HG02610 (cell line): ENCODE measurements around the gene BRD3.

ENCODE experiments used
- ATAC-seq: cut with Tn5 transposase; IDR thresholded peaks from one replicate; pipeline ENCODE4 v1.9.1; 2021; ENCODE audit warnings: mild to moderate bottlenecking, moderate library complexity; ENCODE audit not compliant: unreplicated experiment

The BRD3 gene

DNA sequence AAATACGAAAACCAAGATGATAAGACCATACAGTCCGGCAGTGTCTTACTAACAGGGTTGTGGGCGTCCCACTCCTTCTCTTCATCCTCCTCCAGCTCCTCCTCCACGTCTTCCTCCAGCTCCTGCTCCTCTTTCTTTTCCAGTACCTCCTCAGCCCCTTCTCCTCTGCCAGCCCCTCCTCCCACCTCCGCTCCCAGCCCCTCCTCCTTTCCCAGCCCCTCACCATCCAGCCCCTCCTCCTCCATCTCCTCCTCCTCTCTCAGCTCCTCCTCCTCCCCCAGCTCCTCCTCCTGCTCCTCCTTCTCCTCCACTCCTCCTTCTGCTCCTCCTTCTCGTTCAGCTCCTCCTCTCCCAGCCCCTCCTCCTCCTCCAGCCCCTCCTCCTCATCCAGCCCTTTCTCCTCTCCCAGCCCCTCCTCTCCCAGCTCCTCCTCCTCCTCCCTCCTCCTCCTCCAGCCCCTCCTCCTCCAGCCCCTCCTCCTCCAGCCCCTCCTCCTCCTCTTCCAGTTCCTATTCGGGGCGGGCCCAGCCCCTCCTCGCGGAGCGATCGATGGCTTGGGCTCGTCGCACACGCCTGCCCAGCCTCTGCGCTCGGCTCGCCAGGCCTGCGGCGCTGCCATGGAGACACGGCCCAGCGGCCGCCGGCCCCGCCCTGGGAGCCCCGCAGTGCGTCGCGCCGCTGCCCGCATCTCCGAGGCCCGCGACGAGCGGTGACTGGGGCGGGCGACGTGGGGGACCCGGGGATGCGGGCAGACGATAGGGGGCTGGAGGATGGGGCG lies 42.8 kb downstream of the BRD3 start, which contains the start of gene BRD3OS:
TSS of gene BRD3OS (plus strand) at position 654 of the 778 bp plus-strand sequence. CDS start 1,267 bp downstream, outside the sequence.
- peak; percentile 80 for ATAC-seq

DNA sequence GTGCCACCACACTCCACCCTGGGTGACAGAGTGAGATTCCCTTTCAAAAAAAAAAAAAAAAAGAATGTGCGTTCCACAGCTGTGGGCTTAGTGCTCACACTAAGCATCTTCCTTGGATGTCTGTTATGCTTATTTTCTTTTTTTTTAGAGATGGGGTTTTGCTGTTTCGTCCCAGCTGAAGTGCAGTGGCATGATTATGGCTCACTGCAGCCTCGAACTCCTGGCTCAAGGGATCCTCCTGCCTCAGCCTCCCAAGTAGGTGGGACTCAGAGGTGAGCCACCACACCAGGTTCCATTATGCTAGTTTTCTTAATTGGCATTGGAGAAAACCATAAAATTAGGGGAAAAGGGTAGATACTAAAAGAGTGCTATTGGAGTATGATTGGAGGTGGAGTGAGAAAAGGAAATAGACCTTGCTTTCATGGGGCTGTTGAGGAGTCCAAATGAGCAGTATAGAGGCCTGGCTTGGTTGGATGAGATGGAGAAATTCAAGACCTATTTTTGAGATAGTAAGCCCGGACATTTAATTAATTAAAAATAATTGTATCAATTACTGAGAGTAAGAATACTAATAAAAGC lies 43.5 kb downstream of the BRD3 start:
- ATAC-seq: no peak

DNA sequence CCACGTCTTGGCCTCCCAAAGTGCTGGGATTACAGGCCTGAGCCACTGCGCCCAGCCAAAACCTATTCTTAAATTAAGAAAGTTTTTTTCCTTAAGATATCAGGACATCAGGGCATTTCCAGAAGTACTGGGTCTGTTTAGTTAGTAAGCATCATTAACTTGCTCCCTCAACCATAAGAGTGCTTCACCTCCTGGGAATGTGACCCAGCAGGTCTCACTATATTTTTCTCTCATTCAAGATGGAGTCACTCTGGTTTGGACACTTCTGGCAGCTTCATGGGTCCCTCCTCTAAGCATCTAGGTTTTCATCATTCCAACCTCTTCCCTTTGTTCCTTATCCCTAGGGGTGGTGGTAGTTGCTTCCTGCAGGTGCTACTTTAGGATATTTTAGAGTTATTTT lies 52.9 kb downstream of the BRD3 start:
- no peak for ATAC-seq

DNA sequence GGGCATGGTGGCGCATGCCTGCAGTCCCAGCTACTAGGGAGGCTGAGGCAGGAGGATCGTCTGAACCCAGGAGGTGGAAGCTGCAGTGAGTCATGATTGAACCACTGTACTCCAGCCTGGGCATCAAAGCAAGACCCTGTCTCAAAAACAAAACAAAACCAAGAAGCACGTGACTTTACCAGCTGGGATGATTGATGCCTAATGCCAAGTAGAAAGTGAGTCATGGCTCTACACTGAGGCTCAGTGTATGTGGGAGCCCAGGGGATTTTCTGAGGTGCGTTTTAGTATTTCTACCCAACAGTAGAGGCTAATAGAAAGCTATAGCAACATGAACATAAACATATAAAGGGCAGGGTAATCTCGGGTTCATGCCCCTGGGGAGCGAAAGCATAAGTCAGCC lies 56.4 kb downstream of the BRD3 start:
- ATAC-seq: no peak

DNA sequence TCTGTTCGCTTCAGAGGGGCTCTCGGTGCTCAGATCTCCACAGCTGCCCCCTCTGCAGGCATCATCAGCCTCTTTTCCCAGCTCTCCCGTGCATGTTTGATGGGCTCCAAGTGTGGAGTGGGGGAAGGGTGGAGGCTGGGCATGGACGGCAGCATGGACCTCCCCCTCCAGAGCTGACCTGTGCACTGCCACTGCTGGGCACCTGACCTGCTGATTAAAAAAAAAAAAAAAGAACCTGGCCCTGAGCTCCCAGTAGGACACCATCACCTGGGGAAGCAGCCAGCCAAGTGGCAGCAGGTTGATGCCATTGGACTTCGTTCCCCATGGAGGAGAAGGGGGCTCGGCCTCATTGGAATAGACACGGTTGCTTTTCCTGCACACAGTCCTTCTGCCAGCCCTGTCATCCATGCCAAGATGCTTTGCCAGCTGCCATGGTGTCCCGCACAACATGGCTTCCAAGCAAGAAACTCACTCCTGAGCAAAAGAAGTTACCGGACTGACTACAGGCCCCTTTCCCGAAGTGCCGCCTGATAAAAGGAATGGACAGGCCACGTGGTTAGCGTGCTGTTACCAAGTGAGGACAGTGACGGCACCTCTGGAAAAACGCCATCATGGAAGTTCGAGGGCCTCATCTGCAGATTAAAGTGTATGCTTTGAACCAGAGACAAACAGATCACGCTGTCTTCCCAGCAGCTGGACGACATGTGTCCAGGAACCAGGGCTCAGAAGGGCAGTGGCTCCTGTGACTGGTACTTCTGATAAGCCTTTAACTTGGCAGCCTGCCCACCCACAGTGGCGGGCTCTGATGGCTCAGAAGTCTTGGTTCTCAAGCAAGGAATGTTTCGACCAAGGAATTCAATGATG lies 57.3 kb downstream of the BRD3 start:
- no peak for ATAC-seq

DNA sequence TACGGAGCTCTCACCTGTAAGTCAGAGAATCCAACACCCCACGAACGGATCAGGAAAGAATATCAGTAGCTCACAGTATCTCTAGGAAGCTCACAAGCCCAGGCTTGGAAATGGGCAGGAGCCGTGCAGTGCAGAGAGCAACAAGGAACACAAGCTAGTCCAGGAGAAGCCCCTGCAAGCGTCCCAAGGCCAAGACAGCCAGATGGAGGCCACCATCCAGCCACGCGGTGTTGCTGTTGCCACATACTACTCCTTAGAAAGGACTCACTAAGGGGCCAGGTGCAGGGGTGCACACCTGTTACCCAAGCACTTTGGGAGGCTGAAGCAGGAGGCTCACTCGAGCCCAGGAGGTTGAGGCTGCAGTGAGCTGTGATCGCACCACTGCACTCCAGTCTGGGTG lies 60.3 kb downstream of the BRD3 start:
- ATAC-seq: no peak

DNA sequence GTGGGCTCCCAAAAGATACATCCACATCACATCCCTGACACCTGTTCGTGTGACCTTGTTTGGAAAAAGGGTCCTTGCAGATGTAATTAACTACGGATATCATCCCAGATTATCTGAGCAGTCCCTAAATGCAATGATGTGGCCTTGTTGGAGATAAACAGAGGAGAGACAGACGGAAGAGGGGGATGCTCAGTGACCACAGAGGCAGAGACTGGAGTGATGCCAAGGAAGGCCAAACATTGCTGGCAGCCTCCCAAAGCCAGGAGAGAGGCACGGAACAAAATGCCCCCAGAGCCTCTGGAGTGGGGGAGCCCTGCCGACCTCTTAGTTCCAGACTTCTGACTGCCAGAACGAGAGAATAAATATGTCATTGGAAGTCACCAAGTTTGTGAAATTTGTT lies 60.7 kb downstream of the BRD3 start:
- ATAC-seq: no peak

DNA sequence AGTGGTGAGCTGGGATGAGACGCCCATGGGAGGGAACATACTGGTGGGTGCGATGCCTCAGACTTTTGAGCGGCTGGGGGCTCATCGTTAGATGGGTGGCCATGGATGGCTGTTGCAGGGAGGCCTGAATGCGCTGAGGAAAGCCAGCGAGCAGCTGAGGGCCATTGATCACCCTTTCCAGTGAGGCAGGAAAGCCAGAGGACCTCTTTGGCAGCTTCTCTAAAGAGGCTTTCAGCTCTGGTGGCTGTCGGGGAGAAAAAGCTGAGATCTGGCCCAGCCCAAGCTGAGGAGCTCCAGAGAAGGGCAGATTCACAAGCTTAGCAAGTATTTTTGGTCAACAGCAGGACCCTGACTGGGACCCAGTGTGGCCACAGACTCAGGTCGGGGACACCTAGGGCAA lies 62.4 kb downstream of the BRD3 start:
- no peak for ATAC-seq

DNA sequence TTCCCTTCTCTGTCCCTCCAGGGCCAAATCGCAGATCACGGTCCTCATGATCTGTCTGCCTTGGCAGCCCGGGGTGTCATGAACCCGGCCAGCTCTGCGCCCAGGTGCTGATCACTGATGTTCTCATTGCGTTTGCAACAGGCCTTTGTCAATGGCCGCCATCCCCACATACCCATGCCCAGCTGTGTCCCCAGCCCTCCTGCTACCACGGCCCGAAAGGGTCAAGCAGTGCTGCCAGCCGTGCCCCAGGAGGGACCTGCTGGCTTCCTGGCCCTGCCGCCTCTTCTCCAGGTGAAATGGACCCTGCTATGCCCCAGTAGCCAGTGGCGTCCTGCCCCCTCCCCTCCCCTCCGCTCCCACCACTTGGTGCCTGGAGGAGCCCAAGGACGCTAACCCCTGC lies 62.9 kb downstream of the BRD3 start:
- ATAC-seq: no peak

DNA sequence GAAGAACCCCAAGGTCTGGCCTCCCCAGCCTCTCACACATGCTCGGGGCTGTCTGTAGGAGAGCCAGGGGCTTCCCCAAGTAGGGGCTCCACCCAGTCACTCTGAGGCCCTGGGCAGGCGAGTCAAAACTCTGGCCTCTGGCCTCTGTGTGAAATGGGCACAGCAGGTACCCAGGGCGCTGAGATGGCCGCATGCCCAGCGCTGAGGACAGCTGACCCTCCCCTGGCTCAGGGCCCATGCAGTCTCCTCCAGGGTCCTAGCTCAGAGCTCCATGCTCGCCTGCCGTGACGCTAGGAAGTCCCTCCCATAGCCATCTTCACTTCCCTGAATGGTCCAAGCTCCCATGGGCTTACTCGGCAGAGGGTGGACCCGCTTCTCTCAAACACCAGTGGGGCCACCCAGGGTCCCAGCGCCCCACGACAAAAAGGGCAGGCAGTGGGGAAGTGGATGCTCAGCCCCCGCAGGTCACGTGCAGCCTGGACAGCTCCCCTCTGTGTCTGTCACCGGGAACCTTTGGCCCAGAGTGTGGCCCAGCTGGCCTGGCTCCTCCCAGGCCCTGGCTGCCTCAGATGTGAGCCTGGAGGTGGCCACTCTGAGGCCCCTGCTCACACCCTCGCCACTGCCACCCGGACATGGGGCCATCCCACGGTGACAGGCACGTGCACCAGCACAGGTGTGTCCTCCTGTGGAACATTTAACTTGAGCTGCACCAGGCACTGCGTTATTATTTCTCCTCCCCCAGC lies 63.5 kb downstream of the BRD3 start:
- no peak for ATAC-seq

DNA sequence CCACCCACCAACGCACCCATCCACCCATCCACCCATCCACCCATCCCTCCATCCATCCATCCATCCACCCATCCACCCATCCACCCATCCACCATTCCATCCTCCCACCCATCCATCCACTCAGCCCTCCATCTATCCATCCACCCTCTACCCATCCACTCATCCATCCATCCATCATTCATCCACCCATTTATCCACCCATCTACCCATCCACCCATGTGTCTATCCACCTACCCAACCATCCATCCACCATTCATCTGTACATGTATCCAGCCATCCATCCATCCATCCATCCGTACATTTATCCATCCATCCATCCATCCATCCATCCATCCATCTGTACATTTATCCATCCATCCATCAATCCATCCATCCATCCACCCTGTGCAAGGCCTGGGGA lies 64.6 kb downstream of the BRD3 start:
- no peak for ATAC-seq

DNA sequence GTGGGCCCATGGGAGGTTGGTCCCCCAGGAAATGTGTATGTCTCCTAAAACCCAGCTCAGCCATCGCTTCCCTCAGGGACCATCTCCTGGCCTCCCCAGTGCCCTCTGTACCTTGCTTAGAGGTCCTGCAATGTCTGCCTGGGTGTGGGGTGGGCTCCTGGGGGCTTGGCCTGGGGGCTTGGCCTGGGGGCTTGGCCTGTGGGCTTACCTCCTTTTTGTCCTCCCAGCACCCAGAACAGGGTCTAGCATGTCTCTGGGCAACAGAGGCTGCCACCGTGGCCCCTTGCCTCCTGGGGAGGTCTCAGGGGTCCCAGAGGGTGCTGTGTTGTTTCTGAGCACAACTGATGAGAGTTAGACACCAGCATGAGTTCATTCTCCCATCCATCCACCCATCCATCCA lies 65.0 kb downstream of the BRD3 start:
- no peak for ATAC-seq

DNA sequence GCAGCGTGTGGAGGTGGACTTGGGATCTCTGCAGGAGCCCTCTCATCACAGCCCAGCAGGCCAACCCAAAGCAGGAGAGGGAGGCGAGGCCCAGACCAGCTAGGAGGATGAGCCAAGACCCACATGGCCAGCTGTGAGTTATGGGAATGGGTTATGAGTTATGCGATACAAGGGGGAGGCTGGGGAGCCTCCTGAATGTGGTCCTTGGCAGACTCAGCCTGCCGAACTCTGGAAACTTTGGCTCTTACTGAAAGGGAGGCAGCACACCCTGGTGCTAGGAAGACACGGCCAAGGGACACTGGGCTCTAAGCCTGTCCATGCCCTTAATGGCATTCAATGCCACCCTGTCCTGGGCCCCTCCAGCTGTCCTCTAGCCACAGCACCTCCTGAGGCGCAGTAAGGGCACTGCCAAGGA lies 68.0 kb downstream of the BRD3 start:
- ATAC-seq: no peak

DNA sequence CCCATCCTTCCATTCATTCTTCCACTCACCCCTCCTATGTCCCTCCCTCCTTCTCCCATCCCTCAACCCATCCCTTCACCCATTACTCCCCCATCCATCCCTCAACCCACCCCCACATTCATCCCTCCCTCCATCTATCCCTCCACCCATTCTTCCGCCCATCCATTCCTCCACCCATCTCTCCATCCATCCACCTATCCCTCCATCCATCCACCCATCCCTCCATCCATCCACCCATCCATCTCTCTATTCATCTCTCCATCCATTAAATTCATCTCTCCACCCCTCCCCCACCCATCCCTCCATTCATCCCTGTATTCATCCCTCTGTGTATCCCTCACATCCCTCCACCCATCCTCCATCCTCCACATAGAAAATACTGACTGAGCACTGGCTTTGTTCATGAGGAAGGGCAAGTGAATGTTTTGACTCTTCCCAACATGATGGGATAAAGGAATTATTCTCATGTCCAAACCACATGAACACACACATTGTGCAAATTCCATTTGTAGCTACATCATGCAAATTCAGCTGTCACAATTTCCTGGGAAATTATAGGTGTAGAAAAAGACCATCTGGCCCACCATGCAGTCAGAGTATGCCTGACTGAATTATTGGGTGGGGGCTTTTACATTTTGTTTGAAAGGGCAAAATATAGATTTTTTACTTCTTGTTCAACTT lies 68.8 kb downstream of the BRD3 start:
- no peak for ATAC-seq

DNA sequence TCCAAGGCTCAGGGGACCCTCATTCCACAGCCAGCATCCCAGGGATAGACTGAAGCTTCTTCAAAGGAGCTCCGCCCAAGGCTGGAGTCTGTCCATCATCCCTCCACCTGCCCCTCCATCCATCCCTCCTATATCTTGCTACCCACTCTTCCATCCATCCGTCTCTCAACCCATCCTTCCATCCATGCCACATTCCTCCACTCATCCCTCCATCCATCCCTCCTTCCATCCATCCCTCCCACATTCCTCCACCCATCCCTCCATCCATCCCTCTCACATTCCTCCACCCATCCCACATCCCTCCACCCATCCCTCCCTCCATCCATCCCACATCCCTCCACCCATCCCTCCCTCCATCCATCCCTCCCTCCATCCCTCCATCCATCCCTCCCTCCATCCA lies 70.2 kb downstream of the BRD3 start:
- ATAC-seq: no peak

DNA sequence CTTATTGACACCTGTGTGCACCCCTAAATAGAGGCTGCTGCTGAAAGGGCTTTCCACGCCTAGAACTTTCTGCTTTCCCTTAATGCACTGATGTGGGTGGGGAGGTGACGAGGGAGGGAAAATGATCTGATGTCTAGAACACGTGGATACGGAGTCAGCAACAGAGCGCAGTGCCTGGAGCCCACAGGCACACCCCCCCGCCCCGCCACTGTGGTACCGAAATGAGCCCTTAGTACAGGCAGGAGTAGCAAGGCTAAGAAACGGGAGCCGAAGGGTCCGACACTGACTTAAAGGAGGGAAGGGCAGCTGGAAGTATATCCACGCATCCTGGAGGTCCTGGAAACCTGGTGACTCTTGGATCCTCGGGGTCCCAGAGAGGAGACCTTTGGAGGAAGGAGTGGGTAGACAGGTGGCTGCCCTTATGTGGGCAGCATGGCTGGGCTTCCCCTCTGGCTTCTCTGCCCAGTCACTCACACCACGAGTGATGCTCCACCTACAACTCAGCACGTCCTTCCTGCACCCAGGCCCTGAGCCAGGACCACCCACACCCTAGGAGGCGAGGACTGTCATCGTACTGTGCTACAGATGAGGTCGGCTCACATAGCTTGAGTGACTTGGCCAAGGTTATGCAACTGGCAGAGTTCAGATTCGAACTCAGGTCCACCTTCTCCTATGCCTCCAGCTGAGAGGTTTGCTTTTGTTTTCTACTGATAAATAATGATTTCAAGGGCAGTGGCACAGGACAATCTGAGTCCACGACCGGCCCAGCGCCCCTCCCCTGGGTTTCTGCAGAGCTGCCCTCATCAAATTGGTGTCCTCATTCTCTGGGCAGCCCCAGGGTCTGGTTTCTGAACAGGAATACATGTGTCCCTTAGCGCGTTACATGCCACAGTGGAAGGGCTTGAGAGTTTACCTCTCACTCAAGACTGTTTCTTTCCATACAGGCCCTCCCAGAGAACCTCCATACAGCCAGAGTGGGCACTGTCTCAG lies 71.0 kb downstream of the BRD3 start:
- ATAC-seq: no peak

DNA sequence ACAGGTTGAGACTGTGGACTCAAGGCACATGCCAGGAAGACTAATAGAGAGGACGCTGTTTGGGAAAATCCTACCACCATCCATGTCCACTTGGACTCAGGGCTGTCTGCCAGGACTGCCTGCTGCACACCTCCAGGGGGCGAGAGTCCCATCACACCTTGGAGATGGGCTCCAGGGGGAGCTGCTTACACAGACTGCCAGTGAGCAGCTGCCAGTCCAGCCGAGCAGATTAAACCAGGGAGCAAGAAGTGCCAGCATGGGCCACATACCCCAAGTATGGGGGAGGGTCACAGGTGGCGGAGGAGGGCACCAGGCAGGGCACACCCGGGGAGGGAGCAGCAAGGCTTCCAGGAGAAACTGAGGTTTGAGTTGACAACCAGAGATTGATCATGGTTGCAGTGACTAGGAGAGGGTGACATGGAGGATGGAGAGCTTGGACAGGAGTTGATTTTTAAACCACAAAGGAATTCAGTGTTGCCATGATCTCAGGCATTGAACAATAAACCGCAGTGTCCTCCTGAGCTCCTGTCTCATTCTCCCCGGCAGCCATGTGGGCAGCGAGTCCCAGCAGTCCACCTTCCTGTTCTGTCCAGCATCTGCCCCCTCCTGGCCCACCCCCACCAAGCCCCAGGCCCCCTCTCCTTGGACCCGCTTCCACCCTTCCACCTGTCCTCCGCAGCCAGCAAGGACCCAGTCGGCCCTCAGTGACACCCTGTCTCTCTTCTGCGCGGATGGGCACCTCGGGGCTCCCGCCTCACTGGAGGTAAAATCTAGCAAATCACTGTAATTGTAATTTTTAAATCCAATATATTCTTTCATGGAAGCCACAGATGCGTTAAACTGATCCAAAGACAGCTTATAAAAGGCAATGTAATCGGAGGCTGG lies 72.6 kb downstream of the BRD3 start:
- ATAC-seq: no peak

DNA sequence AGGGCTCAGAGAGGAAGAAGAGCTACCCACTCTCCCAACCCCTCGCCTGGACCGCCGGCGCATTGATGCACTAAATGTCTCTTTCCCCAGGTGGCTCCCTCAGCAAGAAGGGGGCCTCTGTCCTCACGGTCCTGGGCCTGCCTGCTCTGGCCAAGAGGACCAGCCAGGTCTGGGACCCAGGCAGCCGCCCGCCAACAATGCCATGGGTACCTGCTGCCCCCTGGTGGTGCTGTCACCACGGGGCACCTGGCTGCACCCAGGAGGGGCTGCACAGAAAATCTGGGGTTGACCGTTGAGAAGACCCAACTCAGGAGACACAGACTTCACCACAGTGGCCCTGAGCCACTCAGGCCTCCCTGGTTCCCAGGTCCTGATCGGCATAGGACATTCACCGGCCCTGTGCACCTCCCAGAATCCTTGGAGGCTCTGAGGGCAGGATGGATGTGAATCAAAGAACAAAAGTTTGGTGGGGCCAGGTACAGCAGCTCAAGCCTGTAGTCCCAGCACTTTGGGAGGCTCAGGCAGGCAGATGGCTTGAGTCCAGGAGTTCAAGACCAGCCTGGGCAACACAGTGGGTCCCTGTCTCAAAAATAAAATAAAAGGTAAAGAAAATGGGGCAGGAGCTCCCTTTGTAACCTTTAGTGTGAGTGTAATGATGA lies 73.3 kb downstream of the BRD3 start:
- ATAC-seq: no peak
